SJSA1 (cell line): ENCODE data around the gene OR2H1. TPM values are rescaled to one million over a fixed set of nuclear protein-coding genes. Genes with fewer than 3 reads are reported as not detected.

Experiments used
- DNase-seq, 2 experiments: peaks; one replicate each; pipeline ENCODE4 v3.0.0-alpha.2; 2015 to 2020; ENCODE audit warnings: low spot score in 2 of 2, low read depth in 1 of 2
- H3K27ac ChIP-seq: fragments of 250-450 bp; sonication (Bioruptor Pico); 2 replicates; pipeline ENCODE4 v1.5.1; 2020; ENCODE audit warnings: mild to moderate bottlenecking, moderate library complexity
- H3K27me3 ChIP-seq: fragments of 250-450 bp; sonication (Bioruptor Pico); replicated peaks from 2 replicates; pipeline ENCODE4 v1.5.1; 2020; ENCODE audit warnings: mild to moderate bottlenecking, moderate library complexity
- H3K36me3 ChIP-seq: fragments of 250-450 bp; sonication (Bioruptor Pico); 2 replicates; pipeline ENCODE4 v1.5.1; 2020; ENCODE audit warnings: mild to moderate bottlenecking
- H3K4me1 ChIP-seq: fragments of 250-450 bp; sonication (Bioruptor Pico); replicated peaks from 2 replicates; pipeline ENCODE4 v1.6.1; 2021; ENCODE audit warnings: mild to moderate bottlenecking
- H3K4me3 ChIP-seq: fragments of 250-450 bp; sonication (Bioruptor Pico); 2 replicates; pipeline ENCODE4 v1.5.1; 2020; ENCODE audit warnings: mild to moderate bottlenecking
- H3K9me3 ChIP-seq: fragments of 250-450 bp; sonication (Bioruptor Pico); replicated peaks from 2 replicates; pipeline ENCODE4 v1.5.1; 2020; ENCODE audit warnings: mild to moderate bottlenecking
- total RNA-seq: library from RNA; depleted of rRNA; stranded (reverse); fragments of >200 nt; shearing (Covaris generic); gene quantifications from 2 replicates; pipeline ENCODE4 v1.2.3, GENCODE V29; 2014

The OR2H1 gene
- total RNA-seq, 1 experiment from 2014 or later, result not detected

DNA sequence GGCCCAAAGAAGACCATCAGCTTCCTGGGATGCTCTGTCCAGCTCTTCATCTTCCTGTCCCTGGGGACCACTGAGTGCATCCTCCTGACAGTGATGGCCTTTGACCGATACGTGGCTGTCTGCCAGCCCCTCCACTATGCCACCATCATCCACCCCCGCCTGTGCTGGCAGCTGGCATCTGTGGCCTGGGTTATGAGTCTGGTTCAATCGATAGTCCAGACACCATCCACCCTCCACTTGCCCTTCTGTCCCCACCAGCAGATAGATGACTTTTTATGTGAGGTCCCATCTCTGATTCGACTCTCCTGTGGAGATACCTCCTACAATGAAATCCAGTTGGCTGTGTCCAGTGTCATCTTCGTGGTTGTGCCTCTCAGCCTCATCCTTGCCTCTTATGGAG lies 5.1 kb downstream of the OR2H1 start:
- no peaks in the 10 kb centered on the region; the same call in 1 of the 2 replicates for H3K27me3 ChIP-seq
- H3K4me1 ChIP-seq, result no peaks in the 10 kb centered on the region
- no peak for DNase-seq
- H3K9me3 ChIP-seq, result no peaks in the 10 kb centered on the region
- no peaks in the 10 kb centered on the region for H3K36me3 ChIP-seq
- H3K4me3 ChIP-seq, result no peak overlapping the region
- H3K27ac ChIP-seq, result no peak overlapping the region

DNA sequence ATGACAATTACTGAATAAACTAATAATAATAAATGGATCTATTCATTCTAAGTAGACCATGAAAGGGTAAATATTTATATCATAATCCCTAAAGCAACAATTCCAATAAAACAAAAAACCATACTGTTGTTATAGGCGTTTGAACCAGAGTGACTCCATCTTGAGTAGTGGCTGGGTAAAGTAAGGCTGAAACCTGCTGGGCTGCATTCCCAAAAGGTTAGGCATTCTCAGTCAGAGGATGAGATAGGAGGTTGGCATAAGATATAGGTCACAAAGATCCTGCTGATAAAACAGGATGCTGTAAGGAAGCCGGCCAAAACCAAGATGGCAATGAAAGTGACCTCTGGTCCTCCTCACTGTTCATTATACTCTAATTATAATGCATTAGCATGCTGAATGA lies 8.3 kb downstream of the OR2H1 start:
- DNase-seq, result no peak
- no peaks in the 10 kb centered on the region; the same call in 1 of the 2 replicates for H3K27me3 ChIP-seq
- H3K27ac ChIP-seq, result no peak overlapping the region
- no peaks in the 10 kb centered on the region for H3K36me3 ChIP-seq
- no peak overlapping the region for H3K4me3 ChIP-seq
- no peaks in the 10 kb centered on the region for H3K4me1 ChIP-seq
- no peaks in the 10 kb centered on the region for H3K9me3 ChIP-seq

DNA sequence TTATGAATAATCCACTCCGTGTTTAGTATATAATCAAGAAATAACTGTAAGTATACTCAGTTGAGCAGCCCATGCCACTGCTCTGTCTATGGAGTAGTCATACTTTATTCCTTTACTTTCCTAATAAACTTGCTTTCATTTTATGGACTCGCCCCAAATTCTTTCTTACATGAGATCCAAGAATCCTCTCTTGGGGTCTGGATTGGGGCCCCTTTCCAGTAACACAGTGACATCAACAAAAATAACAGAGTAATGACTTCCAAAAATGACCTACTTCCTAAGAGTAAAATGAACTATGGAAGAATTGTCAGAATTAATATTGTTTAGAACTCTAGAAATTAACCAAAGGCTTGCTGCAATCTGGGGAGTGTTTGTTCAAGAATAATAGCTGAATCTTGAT lies 8.8 kb downstream of the OR2H1 start:
- H3K4me3 ChIP-seq, result no peak overlapping the region
- no peak overlapping the region for H3K27ac ChIP-seq
- no peaks in the 10 kb centered on the region for H3K4me1 ChIP-seq
- H3K27me3 ChIP-seq, result no peaks in the 10 kb centered on the region; the same call in 1 of the 2 replicates
- DNase-seq, result no peak
- no peaks in the 10 kb centered on the region for H3K36me3 ChIP-seq
- H3K9me3 ChIP-seq, result no peaks in the 10 kb centered on the region

DNA sequence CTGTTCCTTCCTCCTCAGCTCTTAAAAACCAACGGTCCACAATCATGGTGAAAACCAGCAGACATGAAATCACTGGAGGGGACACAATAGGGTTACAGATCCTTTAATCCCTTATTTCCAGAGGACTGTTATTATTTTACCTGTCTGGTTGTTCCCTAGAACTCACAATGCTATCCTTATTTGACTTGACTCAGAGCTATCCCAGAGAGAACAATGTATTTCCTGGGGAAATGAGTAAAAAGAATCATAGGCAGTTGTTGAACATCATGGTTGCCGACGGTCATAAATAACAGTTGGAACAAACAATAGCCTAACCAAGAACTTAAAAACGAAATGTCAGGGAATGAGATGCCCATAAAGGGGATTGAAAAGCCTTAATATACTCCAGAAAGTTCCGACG lies 9.3 kb downstream of the OR2H1 start:
- H3K4me1 ChIP-seq, result no peaks in the 10 kb centered on the region
- no peak overlapping the region for H3K4me3 ChIP-seq
- no peaks in the 10 kb centered on the region; the same call in 1 of the 2 replicates for H3K27me3 ChIP-seq
- no peaks in the 10 kb centered on the region for H3K36me3 ChIP-seq
- no peak for DNase-seq
- no peaks in the 10 kb centered on the region for H3K9me3 ChIP-seq
- H3K27ac ChIP-seq, result no peak overlapping the region

DNA sequence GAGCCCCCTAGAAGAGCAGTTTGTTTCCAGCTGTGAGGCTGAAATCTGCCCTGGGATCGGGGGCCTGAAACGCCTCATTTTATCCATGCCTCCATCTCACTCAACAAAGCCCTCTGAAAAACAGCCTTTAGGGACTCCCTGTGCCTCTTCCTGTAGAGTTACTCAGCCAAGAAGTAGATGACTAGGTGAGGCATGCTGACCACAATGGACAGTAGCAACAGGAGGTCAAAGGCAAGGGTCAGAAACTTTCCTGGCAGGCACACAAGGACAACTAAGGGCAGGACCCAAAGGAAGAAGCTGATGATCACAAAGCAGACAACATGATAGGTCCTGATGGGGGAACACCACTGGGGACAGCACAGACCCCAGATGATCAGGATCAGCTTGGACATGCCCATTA lies 18.0 kb downstream of the OR2H1 start:
- DNase-seq, result no peak
- no peaks in the 10 kb centered on the region for H3K9me3 ChIP-seq
- no peaks in the 10 kb centered on the region for H3K4me1 ChIP-seq
- no peaks in the 10 kb centered on the region for H3K27me3 ChIP-seq
- H3K4me3 ChIP-seq, result no peak overlapping the region
- no peak overlapping the region for H3K27ac ChIP-seq
- H3K36me3 ChIP-seq, result no peaks in the 10 kb centered on the region

DNA sequence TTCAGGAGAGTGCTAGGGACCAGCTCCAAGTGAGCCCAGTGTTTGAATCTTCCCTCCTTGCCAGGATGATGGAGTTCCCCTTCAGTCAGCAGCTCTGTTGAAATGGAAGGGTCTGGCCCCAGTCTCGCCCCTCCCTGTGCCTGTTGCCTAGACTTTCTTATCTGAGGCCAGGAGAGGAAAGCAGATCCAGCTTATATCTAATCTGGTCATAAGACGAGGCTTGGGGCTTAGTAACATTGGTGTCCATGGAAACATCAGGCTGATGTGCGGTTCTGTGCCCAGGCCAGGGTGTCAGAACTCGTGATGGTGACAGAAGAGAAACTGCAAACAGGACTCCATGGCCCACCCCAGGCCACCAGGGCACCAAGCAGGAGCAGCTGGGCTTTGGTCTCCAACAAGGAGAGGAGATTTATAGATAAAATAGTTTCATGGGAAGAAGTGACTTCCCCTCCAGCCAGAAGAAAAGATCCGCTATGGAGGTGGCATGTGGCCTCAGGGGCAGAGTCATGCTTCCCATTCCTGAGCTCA lies 21.0 kb downstream of the OR2H1 start:
- Histone ChIP-seq H3K27ac (no peak overlapping the region), H3K4me3 (no peak overlapping the region), H3K9me3 (no peaks in the 10 kb centered on the region)

DNA sequence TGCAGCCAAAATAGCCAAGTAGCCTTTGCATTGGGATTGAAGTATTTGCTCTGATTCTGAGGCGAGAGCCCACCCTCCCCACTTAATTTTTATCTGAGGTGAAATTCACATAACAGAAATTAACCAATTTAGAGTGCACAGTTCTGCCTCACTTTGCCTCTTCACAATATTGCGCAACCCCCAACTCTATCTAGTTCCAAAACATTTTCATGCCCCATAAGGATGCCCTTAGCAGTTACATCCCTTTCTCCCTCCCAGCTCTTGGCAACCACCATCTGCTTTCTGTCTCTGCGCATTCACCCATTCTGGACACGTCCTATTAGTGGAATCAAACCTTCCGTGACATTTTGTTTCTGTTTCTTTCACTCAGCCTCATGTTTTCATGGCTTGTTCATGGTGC lies 21.8 kb downstream of the OR2H1 start:
- Histone ChIP-seq H3K27me3 (no peaks in the 10 kb centered on the region), H3K36me3 (no peaks in the 10 kb centered on the region), H3K4me3 (no peak overlapping the region), H3K9me3 (no peaks in the 10 kb centered on the region), H3K27ac (no peak overlapping the region), H3K4me1 (no peaks in the 10 kb centered on the region)
- no peak for DNase-seq

More for the DNA sequence above, 21.0 kb downstream of the OR2H1 start:
- no peaks in the 10 kb centered on the region for H3K27me3 ChIP-seq
- H3K36me3 ChIP-seq, result no peaks in the 10 kb centered on the region
- no peaks in the 10 kb centered on the region for H3K4me1 ChIP-seq
- DNase-seq, result no peak

DNA sequence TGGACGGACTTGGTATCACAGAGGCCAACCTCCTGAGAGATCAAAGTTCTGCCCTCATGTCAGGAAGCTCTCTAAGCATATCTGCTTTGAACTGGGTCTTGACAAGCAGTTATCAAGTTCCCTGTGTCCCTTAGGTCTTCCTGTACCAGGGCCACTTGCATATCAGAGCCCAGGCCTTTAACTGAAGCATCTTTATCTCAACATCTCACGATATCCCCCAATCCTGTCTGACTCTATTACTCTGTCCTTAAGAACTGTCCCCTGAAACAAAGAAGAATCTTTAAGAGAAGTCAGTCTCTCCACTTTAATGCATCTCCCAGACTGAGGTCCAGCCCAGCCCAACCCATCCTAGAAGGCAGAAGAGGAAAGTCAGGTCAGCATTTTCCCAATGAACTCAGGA lies 22.6 kb downstream of the OR2H1 start:
- H3K9me3 ChIP-seq, result no peaks in the 10 kb centered on the region
- H3K27ac ChIP-seq, result no peak overlapping the region
- H3K4me1 ChIP-seq, result no peaks in the 10 kb centered on the region
- no peaks in the 10 kb centered on the region for H3K36me3 ChIP-seq
- H3K4me3 ChIP-seq, result no peak overlapping the region
- DNase-seq, result no peak
- no peaks in the 10 kb centered on the region for H3K27me3 ChIP-seq

DNA sequence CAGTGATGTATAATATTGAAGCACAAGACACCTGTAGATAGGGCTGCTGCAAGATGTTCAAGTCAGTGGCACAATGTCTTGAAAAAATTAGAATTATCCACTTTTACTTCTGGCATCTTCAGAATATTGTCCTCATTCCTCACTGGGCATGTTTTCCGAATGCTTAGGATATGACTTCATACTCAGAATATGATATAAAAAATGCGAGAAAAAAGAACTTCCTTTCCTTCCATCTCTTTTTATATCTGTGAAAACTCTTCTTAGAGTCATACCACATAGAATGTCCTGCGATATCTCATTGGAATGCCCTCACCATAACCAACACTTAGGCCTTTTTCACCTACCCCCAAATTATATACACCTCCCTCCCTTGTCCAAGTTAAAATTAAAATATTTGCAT lies 26.2 kb downstream of the OR2H1 start:
- Histone ChIP-seq H3K4me1 (no peaks in the 10 kb centered on the region), H3K4me3 (no peak overlapping the region), H3K27ac (no peak overlapping the region), H3K27me3 (no peaks in the 10 kb centered on the region; the same call in 1 of the 2 replicates), H3K9me3 (no peaks in the 10 kb centered on the region), H3K36me3 (no peaks in the 10 kb centered on the region)
- no peak for DNase-seq

DNA sequence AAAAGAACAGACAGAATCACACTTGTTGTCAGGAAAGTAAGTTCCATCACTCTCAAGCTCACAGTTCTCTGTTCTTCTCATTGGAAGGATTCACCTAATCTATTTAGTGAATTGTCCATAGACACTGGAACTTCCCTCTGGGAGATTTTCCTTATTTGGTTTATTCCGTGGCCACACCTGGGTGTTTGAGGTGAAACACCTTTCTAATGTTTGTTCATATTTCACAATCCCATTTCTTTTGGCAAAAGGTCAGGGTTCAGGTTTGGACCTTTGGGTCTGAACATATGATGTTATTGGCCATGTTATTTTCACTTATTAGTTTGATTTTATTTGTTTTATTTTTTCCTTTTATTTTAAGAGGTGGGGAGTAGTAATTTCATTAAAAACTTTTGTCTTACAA lies 26.8 kb downstream of the OR2H1 start:
- no peaks in the 10 kb centered on the region for H3K9me3 ChIP-seq
- H3K27me3 ChIP-seq, result no peaks in the 10 kb centered on the region; the same call in 1 of the 2 replicates
- no peaks in the 10 kb centered on the region for H3K36me3 ChIP-seq
- no peak overlapping the region for H3K27ac ChIP-seq
- no peak for DNase-seq
- no peak overlapping the region for H3K4me3 ChIP-seq
- no peaks in the 10 kb centered on the region for H3K4me1 ChIP-seq

DNA sequence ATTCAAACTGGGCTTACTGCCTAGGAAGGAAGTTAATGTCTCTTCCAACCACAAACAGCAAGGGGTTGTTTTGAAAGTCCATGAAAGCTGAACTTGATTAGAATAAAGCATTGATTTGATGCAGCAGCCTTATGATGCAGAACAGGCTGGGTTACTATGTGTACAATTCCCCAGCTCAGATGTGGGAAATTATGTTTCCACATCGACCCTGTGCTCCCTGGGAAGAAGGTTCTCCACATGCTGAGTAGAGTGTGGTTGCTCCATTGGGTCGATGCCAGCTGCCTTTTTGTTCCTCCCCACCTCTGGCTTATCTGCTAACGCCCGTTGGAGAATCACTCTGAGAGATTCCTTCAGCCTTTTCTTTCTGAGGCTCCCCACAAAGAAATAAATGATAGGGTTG lies 29.6 kb downstream of the OR2H1 start:
- no peaks in the 10 kb centered on the region for H3K4me1 ChIP-seq
- no peaks in the 10 kb centered on the region for H3K36me3 ChIP-seq
- no peak overlapping the region for H3K27ac ChIP-seq
- DNase-seq, result no peak
- no peaks in the 10 kb centered on the region for H3K9me3 ChIP-seq
- H3K27me3 ChIP-seq, result no peaks in the 10 kb centered on the region; the same call in 1 of the 2 replicates
- H3K4me3 ChIP-seq, result no peak overlapping the region

DNA sequence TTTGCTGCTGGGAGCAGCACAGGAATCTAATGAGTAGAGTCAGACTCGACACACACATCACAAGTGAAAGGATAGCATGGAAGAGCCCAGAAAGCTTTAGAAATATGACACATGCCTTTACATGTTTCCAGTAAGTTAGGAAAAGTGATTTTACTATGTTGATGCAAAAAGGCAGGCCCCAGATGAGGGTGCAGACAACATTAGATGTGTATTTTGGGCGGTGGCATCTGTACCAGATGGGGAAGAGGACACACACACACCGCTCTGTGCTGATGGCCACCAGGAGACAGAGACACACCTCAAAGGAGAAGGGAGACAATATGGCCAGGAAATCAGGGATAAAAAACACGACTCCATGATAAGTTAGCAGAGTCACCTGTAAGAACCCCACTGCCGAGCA lies 30.2 kb downstream of the OR2H1 start:
- DNase-seq, result no peak
- no peak overlapping the region for H3K27ac ChIP-seq
- no peaks in the 10 kb centered on the region; the same call in 1 of the 2 replicates for H3K27me3 ChIP-seq
- no peaks in the 10 kb centered on the region for H3K4me1 ChIP-seq
- no peak overlapping the region for H3K4me3 ChIP-seq
- no peaks in the 10 kb centered on the region for H3K9me3 ChIP-seq
- H3K36me3 ChIP-seq, result no peaks in the 10 kb centered on the region

DNA sequence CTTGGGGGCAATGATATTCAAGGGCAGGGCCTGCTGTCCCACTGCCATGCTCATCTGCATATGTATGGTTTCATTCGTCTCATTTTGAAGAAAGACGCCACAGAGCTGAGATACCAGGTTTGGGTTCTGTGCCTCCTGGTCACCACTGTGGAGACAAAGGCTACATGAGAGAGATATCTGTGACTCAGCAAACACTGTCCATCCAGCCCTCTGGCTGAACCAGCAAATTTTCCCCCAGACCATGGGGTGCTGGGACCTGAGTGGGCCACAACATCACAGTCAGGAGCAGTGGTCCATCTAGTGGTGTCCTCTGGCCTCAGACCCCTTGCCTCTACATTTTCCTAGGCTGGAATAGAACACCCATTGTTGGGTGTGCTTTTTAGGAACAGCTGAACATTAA lies 30.7 kb downstream of the OR2H1 start, which contains the start of gene MAS1L:
TSS of gene MAS1L (minus strand) at position 297 of the 400 bp plus-strand sequence. CDS start at position 243, 54 bp downstream.
- no peak within 1 kb of the TSS for H3K4me3 ChIP-seq
- DNase-seq, result no peak
- H3K4me1 ChIP-seq, result no peaks in the 10 kb centered on the region
- H3K27ac ChIP-seq, result no peak within 1 kb of the TSS
- no peaks in the 10 kb centered on the region for H3K9me3 ChIP-seq
- H3K36me3 ChIP-seq, result no peaks in the 10 kb centered on the region
- no peaks in the 10 kb centered on the region; the same call in 1 of the 2 replicates for H3K27me3 ChIP-seq

DNA sequence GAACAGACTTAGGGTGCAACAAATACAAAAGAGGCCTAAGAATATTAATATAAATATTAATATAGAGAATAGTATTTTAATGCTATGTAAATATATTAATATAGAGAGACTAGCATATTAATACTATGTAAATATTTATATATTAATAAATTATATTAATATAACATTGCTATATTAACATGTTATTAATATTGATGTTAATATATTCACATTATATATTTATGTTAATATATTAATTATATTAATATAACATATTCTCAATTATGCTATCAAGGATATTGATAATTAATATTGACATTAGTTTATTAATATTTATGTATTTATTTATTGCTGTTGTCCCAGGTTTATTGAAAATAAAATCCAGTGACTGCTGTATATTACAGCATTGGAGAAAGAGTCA lies 31.9 kb downstream of the OR2H1 start:
- no peaks in the 10 kb centered on the region; the same call in 1 of the 2 replicates for H3K27me3 ChIP-seq
- no peak overlapping the region for H3K27ac ChIP-seq
- H3K9me3 ChIP-seq, result no peaks in the 10 kb centered on the region; the same call in 1 of the 2 replicates
- H3K4me1 ChIP-seq, result no peaks in the 10 kb centered on the region
- DNase-seq, result no peak
- H3K4me3 ChIP-seq, result no peak overlapping the region
- H3K36me3 ChIP-seq, result no peaks in the 10 kb centered on the region

DNA sequence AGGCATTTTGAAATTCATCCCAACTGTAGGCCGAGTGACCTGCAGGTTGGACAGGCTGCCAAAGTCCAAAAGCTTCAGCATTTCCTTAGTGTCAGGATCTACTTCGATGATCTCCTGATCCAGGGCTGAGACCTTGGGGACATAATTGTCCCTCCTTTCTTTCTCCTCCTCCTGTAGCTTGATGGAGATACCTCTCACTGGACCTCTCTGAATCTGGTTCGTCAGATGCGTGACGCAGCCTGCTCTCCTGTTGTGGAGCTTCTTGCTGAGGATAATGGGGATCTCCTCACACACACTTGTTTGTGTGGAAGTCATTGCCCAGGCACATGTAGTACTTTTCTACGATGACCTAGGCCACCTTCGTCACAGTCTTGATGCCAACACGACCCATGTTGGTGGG lies 32.3 kb downstream of the OR2H1 start:
- no peak overlapping the region for H3K4me3 ChIP-seq
- DNase-seq, result no peak
- H3K27me3 ChIP-seq, result no peaks in the 10 kb centered on the region; the same call in 1 of the 2 replicates
- no peaks in the 10 kb centered on the region for H3K36me3 ChIP-seq
- no peaks in the 10 kb centered on the region for H3K4me1 ChIP-seq
- no peaks in the 10 kb centered on the region; the same call in 1 of the 2 replicates for H3K9me3 ChIP-seq
- no peak overlapping the region for H3K27ac ChIP-seq
